Cardiac septum (tissue), 1 donor: ENCODE data around the gene LMF1. TPM values are rescaled to one million over a fixed set of nuclear protein-coding genes. Genes with fewer than 3 reads are reported as not detected.

ENCODE experiments used
- DNase-seq: peaks from one replicate; pipeline ENCODE4 v3.0.0-alpha.2; 2020; ENCODE audit warnings: low spot score
- intact Hi-C: fragments of 100-400 bp; cut with DNase I; formaldehyde crosslinking; loops from one replicate; pipeline ENCODE4 v1.14.0; 2022
- total RNA-seq: library from RNA; stranded (reverse); fragmentation: NEBNext Ultra II Directional; extraction: Animal tissue kit (Norgen Biotek cat#: 25700); gene quantifications from one replicate; pipeline ENCODE4 v1.2.1, GENCODE V29; 2021
- donor health status: DM: no; HTN: no; CAD: no.

LMF1 gene
- total RNA-seq, 1 donor from 2014 or later: 8.4 TPM

GRCh38 chr16:986925-987582 is 16.3 kb upstream of the LMF1 start:
- intact Hi-C loops: no loop called here
- DNase-seq: no peak

DNA sequence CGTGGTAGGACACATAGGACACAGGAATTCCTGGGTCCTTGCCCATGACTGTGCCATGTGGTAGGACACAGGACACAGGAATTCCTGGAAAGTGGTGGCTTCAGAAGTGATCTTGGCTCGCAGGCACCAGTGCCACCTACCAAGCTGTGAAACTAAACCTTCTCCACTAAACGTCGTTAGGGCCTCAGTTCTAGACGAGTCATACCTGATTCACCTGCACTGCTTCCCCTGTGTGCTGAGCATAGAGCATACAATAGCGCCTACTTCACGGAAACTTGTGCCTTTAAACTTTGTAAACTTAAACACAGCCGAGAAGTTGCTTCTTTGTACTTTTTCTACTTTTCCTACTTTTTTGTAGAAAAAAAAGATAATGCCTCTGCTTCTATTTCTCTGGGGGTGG is 15.6 kb upstream of the LMF1 start:
- intact Hi-C loops: no loop called here
- no peak for DNase-seq

DNA sequence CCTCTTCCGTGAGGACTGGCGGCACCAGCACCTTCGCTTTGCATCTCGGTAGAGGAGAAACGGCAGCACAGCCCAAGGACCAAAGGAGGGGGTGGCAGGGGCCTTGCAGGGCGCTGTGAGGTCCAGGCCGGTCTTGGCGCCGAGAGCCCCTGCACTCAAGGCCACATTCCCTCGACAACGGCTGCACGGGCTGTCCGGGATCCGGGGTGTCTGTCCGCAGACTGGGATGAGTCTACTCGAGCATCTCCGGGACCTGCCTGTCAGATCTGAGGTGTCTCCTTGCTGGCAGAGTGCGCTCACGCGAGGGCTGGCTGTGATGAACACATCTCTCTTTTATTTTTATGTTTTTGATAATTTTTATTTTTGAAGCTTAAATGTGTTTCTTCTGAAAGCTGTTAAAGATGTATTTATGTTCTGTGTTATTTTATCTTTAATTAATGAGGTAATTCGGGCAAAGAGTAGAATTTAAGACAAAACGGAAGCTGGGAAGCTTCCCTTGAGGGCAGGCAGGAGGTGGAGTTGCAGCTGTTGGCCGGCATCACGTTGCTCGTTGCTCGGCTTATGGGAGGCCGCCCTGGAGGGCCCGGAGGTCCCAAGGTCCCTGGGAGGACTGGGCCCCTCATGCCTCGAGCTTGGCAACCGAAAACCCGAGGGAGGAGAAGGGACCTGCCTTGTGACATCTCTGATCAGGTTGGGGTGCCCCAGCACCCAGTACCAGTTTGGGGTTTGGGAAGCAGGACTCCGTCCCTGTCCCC is 15.0 kb upstream of the LMF1 start:
- intact Hi-C loops: no loop called here
- no peak for DNase-seq

GRCh38 chr16:984736-985636 is 14.2 kb upstream of the LMF1 start:
- intact Hi-C loops: no loop called here
- no peak for DNase-seq

DNA sequence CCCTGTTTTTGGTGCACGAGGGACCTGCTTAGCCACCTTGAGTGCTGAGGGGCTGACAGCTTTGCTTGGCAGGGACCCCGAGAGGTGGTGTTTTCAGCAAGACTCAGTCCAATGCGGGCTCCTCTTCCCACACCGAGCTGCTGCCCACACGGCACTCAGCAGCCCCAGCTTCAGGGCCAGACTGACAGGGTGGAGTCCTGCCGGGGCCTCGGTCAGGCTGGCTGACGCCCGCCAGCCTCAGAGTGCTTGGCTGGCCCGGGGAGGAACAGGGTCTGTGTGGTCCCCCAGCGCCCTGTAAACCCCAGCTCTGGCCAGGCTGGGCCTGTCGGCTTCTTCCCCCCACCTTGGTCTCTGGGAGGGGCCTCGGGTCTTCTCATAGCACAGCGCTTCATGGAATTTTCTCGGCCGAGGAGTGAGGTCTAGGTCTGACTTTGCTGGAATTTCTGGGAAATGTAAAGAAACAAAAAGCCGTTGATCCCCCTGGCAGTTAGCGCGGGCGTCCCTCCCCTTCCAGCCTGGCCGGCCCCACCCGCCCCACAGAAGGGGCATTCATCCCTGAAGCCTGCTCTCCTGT is 13.4 kb upstream of the LMF1 start:
- intact Hi-C loops: no loop called here

GRCh38 chr16:983044-984030 is 12.6 kb upstream of the LMF1 start:
- intact Hi-C loops: no loop called here
- no peak for DNase-seq

More for the DNA sequence above, 13.4 kb upstream of the LMF1 start:
- no peak for DNase-seq

DNA sequence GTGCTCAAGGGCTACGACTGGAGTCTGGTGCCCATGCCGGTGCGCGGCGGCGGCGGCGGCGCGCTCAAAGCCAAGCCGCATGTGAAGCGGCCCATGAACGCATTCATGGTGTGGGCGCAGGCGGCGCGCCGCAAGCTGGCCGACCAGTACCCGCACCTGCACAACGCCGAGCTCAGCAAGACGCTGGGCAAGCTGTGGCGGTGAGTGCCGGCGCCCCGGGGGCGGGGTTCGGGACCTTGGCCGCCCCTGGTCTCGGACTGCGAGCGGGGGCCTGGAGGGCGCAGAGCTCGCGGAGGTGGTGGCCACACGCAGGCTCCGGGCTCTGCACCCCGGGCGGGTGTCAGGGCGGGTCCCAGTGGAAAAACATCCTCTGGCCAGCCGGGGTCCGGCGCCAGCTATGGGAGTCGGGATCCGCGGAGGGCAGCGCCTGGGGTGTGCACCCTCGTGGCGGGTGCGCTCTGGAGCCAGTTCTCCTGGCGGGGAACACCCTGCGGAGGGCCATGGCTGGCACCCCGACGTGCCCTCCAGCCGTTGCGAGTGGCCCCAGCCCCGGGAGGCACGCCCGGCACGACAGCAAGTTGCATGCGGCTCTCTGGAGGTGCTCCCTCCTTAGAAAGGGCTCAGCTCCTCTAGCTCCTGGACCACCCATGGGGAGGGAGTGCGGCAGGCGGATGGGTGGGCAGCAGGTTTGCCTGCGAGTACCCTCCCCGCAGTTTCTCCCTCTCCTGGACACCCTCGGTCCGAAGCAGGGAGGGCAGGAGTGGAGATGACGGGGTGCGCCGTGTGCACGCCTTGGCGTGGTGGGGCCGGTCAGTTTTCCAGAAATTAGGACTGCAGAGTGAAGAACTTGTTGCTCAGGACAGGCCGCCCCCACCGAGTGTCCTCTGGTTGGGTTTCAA is 11.6 kb upstream of the LMF1 start:
- intact Hi-C loops: no loop called here
- DNase-seq: no peak

GRCh38 chr16:981695-982144 is 10.9 kb upstream of the LMF1 start, which contains the start of gene SOX8:
Gene SOX8 (plus strand): TSS chr16:981770. CDS start chr16:981923, 153 bp downstream.
- intact Hi-C loops: no loop called here
- no peak for DNase-seq

- intact Hi-C loops: no loop called here
- no peak for DNase-seq
These were observed 9.7 kb upstream of the LMF1 start for GRCh38 chr16:980595-980854.

- intact Hi-C loops: no loop called here
- DNase-seq: no peak
These were observed 9.2 kb upstream of the LMF1 start for GRCh38 chr16:979859-980594.

DNA sequence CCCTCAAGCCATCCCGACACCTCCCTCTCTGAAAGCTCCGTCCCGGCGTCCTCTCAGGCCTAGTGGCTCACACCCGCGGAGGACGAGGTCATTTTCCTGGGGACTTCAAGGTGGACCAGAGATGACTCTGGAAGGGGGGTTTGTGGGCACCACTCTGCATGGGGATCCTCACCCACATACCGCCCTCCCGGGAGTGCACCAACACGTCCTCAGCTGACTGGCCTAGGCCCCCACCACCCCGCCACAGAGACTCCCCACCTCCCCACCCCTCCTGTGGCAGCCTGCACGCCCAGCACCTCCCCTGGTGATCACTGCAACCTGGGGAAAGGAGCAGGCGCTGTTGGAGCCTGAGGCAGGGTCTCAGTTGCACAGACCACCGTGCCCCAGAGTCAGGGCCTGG is 8.4 kb upstream of the LMF1 start:
- intact Hi-C loops: no loop called here

DNA sequence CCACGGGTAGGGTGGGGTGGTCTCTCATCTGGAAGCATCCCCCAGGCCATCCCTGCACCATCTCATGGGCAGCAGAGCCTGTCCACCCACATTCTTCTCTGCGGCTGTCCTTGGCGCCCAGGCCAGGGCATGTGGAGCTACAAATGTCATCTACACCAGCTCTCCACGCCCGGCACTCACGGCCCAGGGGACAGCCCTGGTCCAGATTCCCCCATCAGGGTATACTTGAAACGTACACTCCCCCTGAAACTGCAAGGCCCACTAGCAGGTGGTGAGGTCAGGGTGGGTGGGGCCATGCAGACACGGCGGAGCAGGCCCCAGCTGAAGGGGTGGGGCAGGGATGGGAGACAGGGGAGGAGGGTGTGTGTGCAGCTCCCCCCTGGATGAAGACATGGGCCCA is 7.6 kb upstream of the LMF1 start:
- intact Hi-C loops: no loop called here
- no peak for DNase-seq

More for the DNA sequence above, 8.4 kb upstream of the LMF1 start:
- DNase-seq: no peak

DNA sequence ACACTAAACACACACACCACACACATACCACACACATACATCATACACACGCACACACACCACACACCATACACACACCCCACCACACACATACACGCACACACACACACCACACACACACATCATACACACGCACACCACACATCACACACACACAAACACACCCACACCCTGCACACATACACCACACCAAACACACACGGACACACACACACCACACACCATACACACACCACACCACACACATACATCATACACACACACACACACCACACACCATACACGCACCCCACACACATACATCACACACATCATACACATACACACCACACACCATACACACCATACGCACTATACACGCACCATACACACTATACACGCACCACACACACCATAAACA is 7.1 kb upstream of the LMF1 start:
- no peak for DNase-seq
- intact Hi-C loops: no loop called here

DNA sequence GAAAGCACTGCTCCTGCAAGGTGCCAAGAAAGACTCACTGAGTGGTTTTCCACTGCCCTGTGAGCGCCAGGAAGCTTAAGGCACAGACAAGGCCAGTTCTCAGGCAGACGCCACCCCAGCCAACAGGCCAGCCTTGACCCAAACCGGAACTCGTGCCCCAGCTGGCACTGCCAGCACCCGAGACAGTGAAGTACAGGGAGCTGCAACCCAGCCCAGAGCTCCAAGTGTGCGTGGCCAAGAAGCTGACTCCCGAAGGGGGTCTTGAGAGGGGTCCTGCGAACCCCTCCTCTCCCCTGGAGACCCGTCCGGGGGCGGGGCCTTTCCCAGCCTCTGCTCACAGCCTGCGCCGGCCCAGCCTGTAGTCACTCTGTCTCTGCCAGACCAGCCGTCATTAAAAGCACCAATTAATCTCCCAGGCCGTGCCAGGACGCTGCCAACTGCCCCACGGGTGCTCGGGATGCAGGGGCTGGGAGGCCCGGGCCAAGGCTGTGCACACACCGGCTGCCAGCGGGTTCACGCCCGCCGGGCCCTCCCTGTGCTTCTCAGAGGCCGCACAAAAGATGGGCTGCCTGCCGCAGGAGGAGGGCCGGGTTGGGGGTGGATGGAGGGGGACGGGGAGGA is 6.4 kb upstream of the LMF1 start:
- intact Hi-C loops: no loop called here
- no peak for DNase-seq

GRCh38 chr16:976389-976931 is 5.7 kb upstream of the LMF1 start:
- intact Hi-C loops: no loop called here
- no peak for DNase-seq

DNA sequence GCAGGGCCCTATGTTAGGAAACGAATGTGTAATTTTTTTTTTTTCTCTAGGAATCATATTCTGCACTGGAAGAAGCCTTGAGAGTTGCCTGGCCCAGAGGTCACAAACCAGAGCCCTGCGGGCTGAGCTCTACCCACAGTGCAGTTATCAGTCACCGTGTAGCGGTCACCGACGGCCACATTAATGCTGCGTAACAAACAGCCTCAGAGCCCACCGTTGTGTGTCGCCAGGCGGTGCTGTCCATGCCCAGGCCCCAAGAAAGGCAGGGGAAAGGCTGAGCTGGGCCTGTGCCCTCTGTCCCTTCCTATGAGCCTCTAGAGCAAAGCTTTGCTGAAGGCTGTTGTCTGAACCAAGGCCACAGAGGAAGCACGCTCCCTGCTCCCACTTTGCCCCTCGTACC is 4.5 kb upstream of the LMF1 start:
- intact Hi-C loops: no loop called here

More for the DNA sequence above, 4.5 kb upstream of the LMF1 start:
- no peak for DNase-seq
